ENCODE data around the gene ELMOD1.
"Not testable (repeated sequence)": the region's sequence is repeated elsewhere in the genome, so short reads cannot be mapped to it uniquely, and the experiment has no call there.

The ELMOD1 gene

DNA sequence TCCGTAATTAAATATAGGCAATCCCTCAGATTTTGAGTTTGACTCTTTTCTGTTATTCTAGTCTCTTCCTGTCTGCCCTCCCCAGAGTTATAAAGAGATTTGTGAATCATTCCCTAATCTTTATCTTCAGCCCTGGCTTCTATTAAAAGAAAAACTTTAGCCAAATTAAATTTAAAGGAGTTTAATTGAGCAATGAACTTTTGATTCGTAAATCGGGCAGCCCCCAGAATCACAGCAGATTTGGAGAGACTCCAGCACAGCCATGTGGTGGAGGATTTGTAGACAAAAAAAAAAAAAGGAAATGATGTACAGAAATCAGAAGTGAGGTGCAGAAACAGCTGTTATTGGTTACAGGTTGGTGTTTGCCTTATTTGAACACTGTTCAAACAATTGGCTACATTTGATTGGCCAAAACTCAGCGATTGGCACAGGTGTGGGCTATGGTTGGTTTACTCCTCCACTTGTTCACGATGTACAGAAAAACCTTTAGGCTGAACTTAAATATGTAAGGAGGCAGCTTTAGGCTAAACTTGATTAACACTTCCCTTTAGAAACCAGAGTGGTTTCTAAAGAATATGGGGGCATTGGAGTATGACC lies 23.1 kb upstream of the ELMOD1 start:
- no peak overlapping the region for H3K4me3 ChIP-seq (replicated peaks; ENCODE audit: low read depth, low read length)
- no peak for DNase-seq (ENCODE audit: low read depth)
- TF ChIP-seq, protein P1, sequence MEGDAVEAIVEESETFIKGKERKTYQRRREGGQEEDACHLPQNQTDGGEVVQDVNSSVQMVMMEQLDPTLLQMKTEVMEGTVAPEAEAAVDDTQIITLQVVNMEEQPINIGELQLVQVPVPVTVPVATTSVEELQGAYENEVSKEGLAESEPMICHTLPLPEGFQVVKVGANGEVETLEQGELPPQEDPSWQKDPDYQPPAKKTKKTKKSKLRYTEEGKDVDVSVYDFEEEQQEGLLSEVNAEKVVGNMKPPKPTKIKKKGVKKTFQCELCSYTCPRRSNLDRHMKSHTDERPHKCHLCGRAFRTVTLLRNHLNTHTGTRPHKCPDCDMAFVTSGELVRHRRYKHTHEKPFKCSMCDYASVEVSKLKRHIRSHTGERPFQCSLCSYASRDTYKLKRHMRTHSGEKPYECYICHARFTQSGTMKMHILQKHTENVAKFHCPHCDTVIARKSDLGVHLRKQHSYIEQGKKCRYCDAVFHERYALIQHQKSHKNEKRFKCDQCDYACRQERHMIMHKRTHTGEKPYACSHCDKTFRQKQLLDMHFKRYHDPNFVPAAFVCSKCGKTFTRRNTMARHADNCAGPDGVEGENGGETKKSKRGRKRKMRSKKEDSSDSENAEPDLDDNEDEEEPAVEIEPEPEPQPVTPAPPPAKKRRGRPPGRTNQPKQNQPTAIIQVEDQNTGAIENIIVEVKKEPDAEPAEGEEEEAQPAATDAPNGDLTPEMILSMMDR (IDR thresholded peaks at IDR 0.05; ENCODE audit: low read length, missing control alignments), result no peak

DNA sequence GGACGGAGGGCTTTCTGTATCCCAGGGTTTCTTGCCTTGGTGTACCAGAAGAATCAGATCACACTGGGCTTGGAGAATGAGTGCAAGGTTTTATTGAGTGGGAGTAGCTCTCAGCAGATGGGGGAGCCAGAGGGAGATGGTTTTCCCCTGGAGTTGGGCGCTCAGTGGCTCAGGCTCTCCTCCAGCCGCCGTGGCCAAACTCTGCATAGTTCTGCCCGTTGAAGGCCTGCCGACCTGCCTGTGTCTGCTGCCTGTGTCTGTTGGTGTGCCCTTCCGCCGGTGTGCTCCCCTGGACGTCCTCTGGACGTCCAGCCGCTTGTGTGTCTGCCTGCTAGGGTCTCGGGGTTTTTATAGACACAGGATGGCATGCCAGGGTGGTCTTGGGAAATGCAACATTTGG lies 20.9 kb upstream of the ELMOD1 start:
- TF ChIP-seq, protein P1 (IDR thresholded peaks at IDR 0.05; ENCODE audit: low read length, missing control alignments), result no peak
- no peak for DNase-seq (ENCODE audit: low read depth)
- H3K4me3 ChIP-seq (replicated peaks; ENCODE audit: low read depth, low read length), result no peak overlapping the region

DNA sequence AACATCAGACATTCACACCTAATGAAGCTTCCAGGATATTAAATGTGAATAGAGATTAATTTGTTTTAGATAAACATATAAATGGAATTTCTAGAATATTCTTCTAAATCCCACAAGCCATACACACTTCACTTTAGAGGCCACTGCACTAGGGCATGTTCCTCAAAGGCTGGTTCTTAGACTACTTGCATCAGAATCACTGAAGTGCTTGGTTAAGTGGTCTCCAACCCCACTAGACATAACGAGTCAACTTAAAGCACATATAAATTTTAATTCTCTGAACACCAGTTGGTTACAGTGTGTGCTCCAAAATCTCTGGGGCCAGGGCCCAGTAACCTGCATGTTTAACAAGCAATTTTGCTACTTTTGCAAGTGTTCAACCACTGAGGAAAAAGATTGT lies 17.5 kb upstream of the ELMOD1 start:
- TF ChIP-seq, protein P1 (IDR thresholded peaks at IDR 0.05; ENCODE audit: low read length, missing control alignments), result no peak
- no peak overlapping the region for H3K4me3 ChIP-seq (replicated peaks; ENCODE audit: low read depth, low read length)
- no peak for DNase-seq (ENCODE audit: low read depth)

DNA sequence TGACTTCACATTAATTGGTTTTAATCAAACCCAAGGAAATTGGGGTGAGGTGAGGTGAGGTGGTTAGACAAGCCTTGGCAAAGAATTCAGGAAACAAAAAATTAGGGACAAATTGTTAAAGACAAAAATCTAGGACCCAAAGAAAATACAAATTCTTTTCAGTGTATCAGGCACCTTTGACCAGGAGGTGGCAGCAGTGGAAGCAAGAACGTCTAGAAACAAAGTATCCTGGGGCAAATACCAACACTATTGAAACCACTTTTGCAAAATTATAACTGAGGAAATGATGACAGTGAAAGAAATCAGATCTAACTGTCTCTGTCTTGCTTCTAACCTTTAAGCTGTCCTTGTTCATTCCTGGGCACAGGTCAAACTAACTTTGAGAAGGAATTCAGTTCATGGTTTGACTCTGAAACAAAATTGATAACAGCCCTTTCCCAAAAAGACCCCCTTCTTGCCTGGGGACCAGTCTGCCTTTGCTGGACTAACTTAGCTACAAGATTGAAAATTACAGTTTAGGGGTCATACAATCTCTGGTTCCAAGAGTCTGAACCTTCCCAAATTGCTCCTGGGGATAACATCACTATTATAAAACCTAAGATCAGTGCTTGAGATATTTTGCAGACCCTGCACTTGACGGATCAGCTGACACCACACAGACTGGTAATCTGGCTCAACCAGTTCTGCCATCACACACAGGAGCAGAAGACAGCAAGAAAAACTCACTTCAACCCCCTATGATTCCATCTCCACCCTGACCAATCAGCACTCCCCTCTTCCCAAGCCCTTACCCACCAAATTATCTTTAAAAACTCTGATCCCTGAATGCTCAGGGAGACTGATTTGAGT lies 14.2 kb upstream of the ELMOD1 start:
- DNase-seq (ENCODE audit: low read depth), result peak; percentile 62
- not testable (repeated sequence) for H3K4me3 ChIP-seq (replicated peaks; ENCODE audit: low read depth, low read length)
- TF ChIP-seq, protein P1 (IDR thresholded peaks at IDR 0.05; ENCODE audit: low read length, missing control alignments), result peak; percentile 77

DNA sequence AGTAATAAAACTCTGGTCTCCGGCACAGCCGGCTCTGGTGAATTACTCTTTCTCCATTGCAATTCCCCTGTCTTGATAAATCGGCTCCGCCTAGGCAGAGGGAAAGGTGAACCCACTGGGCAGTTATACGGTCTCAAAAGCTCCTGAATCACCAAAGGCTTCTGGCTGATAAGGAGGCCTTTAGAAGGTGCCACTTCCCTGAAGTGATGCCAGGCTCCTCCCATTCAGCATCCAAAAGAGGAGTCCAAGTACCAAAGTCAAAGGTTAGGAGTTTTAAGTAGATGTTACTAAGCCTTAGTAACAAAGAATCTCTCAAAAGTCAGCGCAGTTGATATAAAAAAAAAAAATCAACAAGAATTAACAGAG lies 13.6 kb upstream of the ELMOD1 start:
- TF ChIP-seq, protein P1 (IDR thresholded peaks at IDR 0.05; ENCODE audit: low read length, missing control alignments), result no peak
- DNase-seq (ENCODE audit: low read depth), result no peak
- H3K4me3 ChIP-seq (replicated peaks; ENCODE audit: low read depth, low read length), result no peak overlapping the region

DNA sequence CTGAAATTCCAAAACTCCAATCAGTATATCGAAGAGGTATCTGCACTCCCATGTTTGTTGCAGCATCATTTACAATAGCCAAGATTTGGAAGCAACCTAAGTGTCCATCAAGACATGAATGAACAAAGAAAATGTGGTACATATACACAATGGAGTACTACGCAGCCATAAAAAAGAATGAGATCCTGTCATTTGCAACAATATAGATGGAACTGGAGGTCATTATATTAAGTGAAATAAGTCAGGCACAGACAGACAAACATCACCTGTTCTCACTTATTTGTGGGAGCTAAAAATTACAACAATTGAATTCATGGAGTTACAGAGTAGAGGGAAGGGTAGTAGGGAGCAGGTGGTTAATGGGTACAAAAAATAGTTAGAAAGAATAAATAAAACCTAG lies 11.8 kb upstream of the ELMOD1 start:
- DNase-seq (ENCODE audit: low read depth); H3K4me3 ChIP-seq (replicated peaks; ENCODE audit: low read depth, low read length): not testable (repeated sequence)

DNA sequence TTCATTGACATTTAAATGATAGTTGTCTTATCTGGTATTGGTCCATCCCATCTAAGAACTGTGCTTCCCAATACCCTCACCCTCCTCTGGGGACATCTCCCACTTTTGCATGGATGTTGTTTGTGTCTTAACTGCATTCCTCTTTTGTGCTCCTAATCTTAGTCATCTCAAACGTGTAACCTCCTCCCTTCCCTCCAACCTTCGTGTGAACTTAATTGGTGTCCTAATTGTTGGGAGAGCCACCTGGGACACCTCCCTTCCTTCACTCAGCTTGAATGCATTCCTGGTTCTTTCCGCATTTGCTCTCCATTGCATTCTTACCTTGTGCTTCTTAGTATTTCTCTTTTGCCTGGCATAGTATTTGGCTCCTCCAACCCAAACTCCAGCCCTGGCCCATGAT lies 9.8 kb upstream of the ELMOD1 start:
- TF ChIP-seq, protein P1 (IDR thresholded peaks at IDR 0.05; ENCODE audit: low read length, missing control alignments), result no peak

More for the DNA sequence above, 9.8 kb upstream of the ELMOD1 start:
- no peak for DNase-seq (ENCODE audit: low read depth)
- H3K4me3 ChIP-seq (replicated peaks; ENCODE audit: low read depth, low read length), result no peak overlapping the region
